Fibroblast of the conjunctiva (primary cell): ENCODE measurements around the gene FRRS1L.

ENCODE experiments used
- DNase-seq: peaks from one replicate; pipeline ENCODE4 v3.0.0-alpha.2; 2010; ENCODE audit warnings: low read depth

Gene FRRS1L

DNA sequence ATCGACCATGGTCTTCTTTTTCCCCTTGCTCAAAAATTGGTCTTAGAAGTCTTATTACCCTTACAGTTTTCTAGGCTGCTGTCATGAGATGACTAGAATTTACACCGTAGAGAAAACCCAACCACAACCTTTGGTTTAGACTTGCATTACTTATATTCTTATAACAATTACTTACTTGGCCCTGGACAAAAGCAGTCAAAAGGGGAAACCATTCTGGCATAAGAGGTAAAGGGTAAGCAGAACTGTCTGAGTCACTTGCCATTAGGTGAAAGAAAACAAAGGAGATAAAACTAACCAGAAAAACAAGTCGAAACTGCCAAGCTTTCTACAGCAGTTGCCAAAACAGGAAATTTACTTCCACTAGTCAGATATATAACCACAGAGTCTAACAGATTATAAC lies 65.2 kb downstream of the FRRS1L start:
- DNase-seq, result no peak

DNA sequence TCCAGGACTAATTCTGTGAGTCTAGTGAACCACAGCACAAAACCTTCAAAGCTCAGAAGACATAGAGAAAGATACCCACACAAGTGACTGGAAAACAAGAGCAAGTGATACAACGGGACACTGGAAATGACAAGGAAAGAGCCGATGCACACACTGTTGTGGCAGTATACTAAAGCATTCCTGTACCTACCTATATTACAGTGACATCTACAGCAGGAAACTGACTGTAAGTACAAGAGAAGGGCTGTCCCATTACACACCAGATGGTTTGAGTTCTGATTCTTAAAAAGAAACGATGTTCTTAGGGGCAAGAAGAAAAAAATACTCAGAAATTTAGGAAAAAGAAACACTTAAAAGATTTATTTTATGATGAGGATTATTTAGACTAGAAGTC lies 65.8 kb downstream of the FRRS1L start:
- no peak for DNase-seq

DNA sequence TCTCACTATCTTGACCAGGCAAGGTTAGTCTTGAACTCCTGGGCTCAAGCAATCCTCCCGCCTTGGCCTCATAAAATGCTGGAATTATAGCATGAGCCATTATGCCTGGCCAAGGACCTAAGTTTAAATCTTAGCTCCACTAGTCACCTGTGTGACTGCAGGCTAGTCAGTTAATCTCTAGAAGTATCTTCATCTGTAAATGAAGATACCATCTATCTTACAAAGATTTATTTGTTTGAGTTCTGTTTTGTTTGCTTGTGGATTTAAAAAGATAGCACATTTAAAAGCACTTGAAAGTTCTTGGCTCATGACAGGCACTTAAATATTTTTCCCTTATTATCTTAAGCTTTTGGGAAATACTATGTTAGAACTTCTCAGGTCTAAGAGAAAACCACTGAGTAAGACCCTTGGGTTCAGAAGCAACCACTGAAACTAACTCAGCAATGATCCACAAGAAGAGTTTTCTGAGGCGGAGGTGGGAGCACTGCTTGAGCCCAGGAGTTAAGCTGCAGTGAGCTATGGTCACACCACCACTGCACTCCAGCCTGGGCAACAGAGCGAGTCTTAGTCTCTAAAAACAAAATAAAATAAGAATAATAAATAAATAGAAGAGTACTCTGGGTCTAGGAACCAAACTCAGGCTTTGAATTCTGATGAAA lies 66.4 kb downstream of the FRRS1L start:
- no peak for DNase-seq

DNA sequence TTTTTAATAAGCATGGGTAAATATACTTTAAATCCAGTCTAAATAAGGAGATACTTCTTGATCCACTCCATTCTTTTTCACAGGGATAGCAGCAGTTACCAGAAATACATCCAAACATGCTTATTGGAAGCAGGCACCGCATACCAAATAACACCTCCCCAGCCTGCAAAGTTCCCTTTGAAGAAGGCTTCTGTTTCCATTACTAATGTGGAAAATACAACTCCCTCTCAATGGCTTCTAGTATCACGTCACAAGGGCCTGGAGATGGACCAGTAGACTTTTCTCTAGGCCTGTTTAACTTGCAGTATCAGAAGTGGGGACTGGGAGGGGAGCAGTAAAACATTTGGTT lies 68.1 kb downstream of the FRRS1L start:
- DNase-seq, result no peak

DNA sequence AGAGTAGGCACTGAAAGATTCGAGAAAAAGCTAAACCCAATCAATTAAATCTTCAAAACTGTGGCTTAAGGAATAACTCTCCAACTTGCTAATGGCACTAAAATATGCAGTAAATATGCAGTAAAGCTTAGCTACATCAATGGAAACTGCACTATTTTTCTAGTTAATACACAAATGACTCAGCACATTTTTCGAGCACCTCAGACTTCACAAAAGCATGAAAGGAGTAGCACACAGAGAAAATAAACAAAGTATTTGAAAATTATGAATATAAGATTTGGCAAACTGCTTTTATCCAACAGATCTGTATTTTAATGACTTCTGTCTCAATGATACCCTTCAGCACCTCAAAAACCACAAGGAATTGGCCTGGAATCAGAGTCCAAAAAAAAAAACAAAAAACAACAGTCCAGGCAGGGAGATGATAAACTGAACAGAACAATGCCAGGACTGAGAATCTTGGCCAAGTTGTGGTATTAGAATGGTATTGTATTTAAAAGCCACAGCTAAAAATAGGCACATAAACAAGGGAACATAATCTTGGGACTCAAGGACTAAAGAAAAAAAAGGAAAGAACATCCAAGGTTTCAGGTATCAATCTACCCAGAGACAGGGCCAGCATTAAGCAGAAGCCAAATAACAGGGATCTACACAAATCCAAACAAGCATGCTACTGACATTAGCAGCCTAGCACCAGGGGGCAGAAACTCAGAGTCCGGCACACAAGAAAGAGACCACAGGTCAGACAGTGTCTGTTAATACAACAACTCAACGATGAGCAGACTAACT lies 68.7 kb downstream of the FRRS1L start:
- DNase-seq, result peak; percentile 75

DNA sequence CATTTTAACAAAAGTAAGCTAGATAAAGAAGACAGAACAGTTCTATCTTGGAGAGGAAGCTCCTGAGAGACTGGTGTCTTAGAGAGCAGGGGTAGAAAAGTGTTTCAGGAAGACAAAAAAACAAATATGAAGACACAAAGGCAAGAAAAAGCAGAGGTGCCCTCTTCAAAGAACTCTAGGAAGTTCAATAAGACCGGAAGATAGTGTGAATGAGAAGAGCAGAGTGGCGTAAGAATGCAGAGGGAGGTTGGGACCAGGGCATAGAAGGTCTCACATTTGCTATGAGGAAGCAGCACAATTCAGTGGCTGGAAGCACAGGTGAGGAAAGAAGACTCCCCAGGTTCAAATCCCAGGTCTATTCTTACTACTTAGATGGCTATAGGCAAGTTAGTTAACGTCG lies 69.9 kb downstream of the FRRS1L start:
- DNase-seq, result no peak

DNA sequence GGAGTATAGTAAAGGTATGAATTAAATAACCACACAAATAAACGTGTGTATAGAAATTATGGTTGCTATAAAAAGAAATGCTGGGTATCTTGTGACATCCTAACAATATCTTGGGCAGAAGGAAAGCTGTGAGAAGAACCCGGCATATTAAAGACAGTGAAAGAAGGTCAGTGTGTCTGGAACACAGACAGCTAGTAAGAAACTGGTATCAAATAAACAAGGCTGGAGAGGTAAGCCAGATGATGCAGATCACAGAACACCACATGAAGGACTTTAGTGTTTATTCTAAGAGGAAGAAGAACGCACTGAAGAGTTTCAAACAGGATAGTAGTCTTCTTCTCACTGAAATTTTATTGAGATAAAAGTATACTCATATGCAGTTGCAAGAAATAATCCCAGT lies 71.7 kb downstream of the FRRS1L start:
- no peak for DNase-seq

DNA sequence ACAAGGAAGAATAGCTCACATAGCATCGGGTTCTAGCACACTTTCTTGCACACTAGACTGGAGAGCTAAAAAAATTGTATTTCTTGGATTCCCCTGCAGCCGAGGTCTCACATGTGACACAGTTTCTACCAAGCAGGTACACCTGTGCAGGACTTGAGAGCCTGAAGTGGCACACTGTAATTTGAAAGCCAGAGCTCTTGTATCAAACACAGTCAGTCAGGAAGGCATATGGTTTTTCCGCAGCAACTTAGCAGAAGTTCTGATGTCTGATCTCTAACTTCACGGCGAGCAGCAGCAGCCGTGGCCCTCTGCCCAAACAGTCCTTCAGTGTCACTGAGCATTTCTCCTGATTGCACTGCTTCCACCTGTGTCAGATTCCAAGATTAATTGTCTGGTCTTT lies 72.8 kb downstream of the FRRS1L start:
- DNase-seq, result no peak

DNA sequence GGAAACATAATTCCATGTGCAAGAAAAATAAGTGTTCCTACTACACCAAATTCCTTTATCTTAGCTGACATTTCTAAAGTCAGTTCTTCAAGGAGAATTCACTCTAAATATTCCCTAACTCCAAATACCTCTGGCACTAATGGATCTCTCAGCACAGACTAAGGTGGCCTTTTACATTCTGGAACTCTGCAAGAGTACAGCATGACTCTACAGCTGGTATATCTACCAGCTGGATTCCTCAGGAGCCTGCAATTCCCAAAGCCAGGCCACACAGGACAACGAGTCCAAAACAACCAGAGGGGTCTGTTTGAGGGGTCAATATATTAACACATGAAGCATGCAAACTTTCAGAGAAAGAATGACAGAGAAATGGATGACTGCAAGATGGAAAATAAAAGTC lies 74.5 kb downstream of the FRRS1L start:
- DNase-seq, result no peak

DNA sequence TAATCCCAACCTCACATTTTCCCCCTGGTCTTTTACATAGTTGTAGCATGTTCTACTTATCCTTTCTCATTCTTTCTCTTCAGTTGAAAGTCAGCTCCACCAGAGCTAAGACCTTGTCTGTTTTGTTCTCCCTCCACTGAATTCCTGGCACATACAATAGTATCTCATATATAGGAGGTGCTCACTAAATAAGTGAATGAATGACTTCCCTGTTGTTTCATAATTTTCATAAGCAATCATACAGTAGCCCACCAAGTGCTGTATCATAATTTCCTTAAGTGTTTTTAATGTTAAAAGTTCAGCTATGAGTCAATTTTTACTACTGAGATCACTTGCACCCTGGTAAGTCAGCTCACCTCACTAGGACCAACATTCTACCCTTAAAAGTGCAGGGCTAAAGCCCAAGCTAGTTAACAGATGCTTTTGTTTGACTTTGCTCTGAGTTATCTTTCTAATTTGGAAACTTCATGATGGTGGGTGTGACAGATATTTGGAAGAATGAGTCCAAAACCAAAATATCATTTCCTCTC lies 74.9 kb downstream of the FRRS1L start:
- DNase-seq, result no peak

DNA sequence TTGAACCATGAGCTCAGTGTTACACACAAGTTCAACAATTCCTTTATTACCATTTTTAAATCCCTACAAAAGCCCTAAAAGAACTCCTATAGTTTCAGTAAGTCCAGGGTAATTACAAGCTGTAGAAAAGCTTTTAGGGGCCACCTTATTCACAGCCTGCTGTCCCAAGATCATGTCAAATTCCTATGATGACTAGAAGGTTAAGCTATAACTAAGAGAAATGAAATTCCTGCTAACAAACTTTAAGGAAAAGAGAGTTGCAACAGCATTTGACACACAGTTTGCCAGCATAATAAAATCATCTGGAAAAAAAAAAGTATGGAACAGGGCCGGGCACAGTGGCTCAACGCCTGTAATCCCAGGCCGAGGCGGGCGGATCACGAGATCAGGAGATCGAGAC lies 78.8 kb downstream of the FRRS1L start:
- no peak for DNase-seq

DNA sequence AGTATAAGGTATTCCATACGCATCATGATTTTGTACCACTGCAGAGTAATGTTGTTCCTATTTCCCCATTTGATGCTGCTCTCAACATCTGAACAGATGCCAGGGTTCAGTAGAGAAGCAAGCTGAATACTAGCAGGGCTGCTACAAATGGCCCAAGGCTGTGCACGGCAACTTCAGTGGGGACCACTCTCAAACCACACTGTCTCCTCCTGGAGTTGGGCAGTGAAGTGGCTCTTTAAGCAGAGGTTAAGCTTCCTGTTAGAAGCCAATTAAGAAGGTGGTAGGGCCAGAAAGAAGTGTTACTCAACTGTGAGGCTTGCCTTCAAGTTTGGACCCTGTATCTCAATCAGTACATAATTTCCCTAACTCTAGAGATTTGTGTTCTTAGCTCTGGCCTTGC lies 79.3 kb downstream of the FRRS1L start:
- DNase-seq, result no peak

DNA sequence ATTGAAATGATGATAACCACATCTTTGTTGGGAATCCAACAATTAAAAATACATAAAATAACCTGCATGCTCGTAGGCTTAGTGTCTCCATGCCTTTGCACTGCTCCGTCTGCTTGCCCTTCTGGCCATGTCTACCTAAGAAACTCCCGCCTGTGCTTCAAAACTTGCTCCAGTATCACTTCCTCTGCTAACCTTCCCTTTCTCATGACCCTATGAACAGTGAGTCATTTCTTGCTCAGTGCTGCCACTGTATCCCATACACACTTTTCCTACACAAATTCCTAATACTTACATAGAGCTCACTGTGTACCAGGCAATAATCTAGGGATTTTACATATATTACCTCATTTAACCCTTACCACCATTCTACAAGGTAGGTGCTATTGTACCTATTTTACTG lies 80.8 kb downstream of the FRRS1L start:
- DNase-seq, result no peak

DNA sequence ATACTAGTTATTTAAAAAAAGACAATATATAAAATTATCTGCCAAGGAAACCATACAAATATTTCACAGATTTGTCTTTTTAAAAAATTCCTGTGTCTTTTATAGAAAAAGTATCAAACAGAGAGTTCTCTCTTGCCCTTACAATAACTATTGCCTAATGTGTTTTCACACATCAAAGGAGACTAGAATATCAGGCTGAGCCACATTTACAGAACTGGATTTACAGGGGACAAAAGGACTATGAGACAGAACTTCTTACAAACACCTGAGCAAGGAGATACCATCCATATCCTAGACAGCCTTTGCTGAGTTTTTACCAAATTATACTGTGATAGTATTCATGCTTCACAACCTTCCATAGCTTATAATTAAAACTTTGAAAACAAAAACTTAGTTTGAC lies 81.5 kb downstream of the FRRS1L start:
- no peak for DNase-seq

DNA sequence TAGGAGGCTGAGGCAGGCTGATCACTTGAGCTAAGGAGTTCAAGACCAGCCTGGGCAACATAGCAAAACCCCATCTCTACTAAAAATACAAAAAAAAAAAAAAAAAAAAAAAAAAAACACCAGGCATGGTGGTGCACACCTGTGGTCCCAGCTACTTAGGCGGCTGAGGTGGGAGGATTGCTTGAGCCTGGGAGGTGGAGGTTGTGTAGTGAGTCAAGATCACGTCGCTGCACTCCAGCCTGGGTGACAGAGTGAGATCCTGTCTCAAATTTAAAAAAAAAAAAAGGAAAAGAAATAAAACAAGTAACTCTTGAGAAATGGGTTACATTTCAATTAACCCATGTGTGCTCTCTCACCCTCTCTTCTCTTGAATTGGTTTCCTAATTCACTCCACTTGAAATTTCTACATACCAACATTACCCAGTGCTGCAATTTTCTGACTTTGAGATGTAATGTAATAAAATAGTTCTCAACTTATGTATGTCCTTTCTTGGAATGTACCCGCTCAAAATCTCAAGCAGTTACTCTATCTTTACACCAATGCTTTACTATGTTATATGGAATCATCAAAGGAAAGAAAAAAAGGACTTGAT lies 83.1 kb downstream of the FRRS1L start:
- no peak for DNase-seq

DNA sequence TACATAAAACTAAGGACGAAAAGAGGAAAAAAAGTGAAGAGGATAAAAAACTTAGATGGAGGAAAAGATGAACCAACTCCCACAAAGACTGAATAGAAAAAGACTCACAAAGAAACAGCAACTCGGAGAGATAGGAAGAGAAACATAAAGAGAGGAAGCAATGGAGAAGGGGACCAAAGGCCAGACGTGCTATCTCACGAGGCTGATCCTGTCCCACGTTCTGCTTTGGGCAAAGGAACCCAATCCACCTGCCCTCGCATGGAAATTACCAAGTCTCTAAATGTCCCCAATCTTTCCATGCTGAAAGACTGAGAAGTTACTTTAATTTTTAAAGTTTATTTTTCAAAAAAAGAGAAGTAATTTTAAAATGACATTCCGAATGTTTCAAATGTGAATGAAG lies 83.9 kb downstream of the FRRS1L start:
- no peak for DNase-seq

DNA sequence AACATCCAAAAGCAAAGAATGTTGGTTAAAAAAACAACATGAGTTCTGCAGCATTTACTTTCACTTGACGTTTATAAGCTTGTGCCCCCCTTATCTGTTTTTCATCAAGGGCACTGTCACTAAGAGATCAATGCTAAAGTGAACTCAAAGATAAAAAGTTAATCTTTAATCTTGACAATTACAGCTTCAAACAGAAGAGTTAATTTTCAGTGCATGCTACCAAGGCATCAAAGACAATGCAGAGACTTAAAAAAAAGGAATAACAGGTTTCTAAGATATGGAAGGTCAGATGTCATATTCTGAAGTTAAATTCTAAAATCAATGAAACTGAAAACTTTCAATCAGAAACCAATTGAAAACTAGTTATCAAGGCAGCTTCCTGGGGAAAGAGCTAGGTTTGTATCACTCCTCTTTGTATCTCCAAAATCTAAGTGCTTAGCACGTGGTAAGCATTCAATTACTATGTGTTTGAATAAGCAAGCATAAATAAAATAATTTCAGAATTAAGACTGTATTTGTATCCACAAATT lies 84.9 kb downstream of the FRRS1L start:
- DNase-seq, result no peak
